ENCODE results near the gene NCBP1. TPM values are rescaled to one million over a fixed set of nuclear protein-coding genes. Genes with fewer than 3 reads are reported as not detected.

The NCBP1 gene
- total and polyA plus RNA-seq, 11 donors = 6.9 to 22.4 (median 19.6) TPM

DNA sequence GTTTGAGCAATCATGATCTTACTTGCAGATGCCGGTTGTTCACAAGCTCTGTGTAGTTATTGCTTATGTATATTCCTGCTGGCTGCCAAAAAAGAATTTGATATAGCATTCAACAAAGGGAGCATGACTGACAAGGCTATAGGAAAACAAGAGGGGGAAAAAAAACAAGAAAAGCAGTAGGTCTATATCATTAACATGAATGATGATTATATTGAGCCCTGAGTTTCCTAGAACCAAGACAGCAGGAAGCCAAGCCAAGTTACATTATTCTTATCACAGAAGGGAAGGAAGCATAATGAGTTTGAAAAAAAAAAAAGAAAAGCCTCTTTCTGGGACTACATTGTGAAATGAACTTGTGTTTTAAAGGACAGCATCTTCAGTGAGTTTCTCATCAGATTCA, 41.5 kb upstream of the NCBP1 start:
- no peaks in the 10 kb centered on the region for H3K27me3 ChIP-seq
- H3K27ac ChIP-seq = no peak overlapping the region
- H3K36me3 ChIP-seq = peaks cover 0 to 33% (median 10%) of the 10 kb centered on the region in 9 donors
- intact Hi-C loops (cut with DNase I) = loop anchor here in 4 of 10 donors (10.0 kb wide), 1 partner anchor 87 kb away; the partner anchor contains the start of gene TMOD1 (in 4 of the 4)
- no peak for DNase-seq
- TF ChIP-seq, protein P1, sequence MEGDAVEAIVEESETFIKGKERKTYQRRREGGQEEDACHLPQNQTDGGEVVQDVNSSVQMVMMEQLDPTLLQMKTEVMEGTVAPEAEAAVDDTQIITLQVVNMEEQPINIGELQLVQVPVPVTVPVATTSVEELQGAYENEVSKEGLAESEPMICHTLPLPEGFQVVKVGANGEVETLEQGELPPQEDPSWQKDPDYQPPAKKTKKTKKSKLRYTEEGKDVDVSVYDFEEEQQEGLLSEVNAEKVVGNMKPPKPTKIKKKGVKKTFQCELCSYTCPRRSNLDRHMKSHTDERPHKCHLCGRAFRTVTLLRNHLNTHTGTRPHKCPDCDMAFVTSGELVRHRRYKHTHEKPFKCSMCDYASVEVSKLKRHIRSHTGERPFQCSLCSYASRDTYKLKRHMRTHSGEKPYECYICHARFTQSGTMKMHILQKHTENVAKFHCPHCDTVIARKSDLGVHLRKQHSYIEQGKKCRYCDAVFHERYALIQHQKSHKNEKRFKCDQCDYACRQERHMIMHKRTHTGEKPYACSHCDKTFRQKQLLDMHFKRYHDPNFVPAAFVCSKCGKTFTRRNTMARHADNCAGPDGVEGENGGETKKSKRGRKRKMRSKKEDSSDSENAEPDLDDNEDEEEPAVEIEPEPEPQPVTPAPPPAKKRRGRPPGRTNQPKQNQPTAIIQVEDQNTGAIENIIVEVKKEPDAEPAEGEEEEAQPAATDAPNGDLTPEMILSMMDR (IDR thresholded peaks at IDR 0.05) = no peak
- TF ChIP-seq POLR2A (IDR thresholded peaks at IDR 0.05) = no peak
- no peak overlapping the region for H3K4me3 ChIP-seq
- 84 to 86% (median 84%) methylated on average over 1 of the region's 1 CpG for WGBS, 4 donors
- H3K4me1 ChIP-seq = peaks cover 0 to 42% (median 11%) of the 10 kb centered on the region in 12 donors
- no peaks in the 10 kb centered on the region for H3K9me3 ChIP-seq
- no peak for ATAC-seq

DNA sequence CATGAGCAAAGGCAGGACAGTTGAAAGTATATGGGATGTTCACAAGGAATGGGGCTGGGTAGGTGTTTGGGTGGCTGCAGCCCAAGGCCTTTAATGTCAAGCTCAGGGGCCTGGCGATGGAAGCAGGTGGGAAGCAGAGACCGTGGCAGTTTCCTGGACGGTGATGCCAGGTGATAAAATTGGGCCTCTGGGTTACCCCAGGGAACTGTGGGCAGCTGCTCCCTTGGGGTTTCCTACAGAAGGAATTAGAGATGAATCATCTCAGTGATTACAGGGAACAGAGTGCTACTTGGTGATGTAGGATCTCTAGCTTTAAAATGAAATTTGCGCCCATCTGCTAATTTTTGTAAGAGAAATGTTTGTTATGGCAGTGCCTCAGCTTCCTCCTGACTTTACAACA, 39.7 kb upstream of the NCBP1 start:
- Histone ChIP-seq H3K36me3 (peaks cover 0 to 29% (median 10%) of the 10 kb centered on the region in 9 donors), H3K4me1 (peaks cover 0 to 58% (median 21%) of the 10 kb centered on the region in 12 donors), H3K27me3 (no peaks in the 10 kb centered on the region), H3K27ac (peak overlapping the region; percentile 11 to 85 (median 68)), H3K9me3 (no peaks in the 10 kb centered on the region), H3K4me3 (no peak overlapping the region)
- TF ChIP-seq, protein P1 (IDR thresholded peaks at IDR 0.05) = no peak
- TF ChIP-seq POLR2A (IDR thresholded peaks at IDR 0.05) = no peak
- WGBS, 4 donors = 61 to 69% (median 65%) methylated on average over 4 of the region's 4 CpGs
- no peak for DNase-seq
- ATAC-seq = no peak
- intact Hi-C loops (cut with DNase I) = loop anchor here in 4 of 10 donors (10.0 kb wide), 1 partner anchor 89 kb away; the partner anchor contains the start of gene TMOD1 (in 4 of the 4)

DNA sequence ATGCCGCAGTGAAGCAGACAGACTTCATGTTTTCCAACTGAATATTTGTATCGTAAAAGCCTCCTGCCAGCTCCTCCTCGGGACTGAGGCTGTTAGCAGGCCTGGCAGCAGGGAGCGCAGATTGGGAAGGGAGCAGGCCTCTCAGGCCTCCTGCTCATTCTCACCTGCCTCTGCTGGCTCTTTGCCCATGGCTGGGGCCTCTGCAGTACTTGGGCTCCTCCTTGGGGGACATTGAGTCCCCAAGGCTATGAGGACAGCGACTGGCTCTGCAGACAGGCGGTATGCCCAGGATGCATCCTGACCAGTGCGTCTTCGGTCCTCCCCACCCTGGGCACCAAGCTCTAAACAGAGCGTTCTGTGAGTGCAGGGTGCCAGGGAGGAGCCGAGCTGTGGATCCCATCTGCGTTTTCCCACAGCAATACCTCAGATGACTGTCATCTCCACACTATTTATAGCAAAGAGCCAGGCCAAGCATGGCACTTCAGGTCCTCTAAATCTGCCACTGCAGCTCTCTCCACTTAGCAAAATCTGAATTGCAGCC, 39.2 kb upstream of the NCBP1 start:
- H3K9me3 ChIP-seq = no peaks in the 10 kb centered on the region

DNA sequence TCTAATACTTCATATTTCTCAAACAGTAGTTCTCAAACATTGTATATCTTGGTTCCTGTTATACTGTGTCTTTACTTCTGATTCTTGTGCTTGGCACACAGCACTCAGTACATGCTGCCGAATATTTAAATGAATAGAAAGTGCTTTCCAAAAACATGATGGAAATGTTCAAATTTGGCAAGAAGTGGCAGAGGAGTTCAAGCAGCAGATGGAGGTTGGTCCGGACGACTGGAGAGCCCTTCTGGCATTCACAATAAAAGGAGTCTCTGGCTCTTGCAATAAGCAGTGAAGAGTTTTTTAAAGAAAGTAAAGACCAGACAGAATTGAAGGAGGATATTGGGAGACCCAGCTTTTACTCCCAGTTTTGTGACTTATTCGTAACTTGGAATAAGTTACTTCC, 36.7 kb upstream of the NCBP1 start:
- WGBS, 4 donors = 57 to 65% (median 57%) methylated on average over 4 of the region's 4 CpGs
- H3K4me3 ChIP-seq = no peak overlapping the region
- H3K27ac ChIP-seq = peak overlapping the region in 7 of 12 donors; percentile 1 to 77 (median 24)
- peaks cover 0 to 80% (median 26%) of the 10 kb centered on the region in 12 donors for H3K4me1 ChIP-seq
- intact Hi-C loops (cut with DNase I) = loop anchor here in 8 of 10 donors (5.0 to 10.0 kb wide), 7 partner anchors 35 to 185 kb away; partner anchors contain the start of genes TMOD1 (in 5 of the 8) and TDRD7 (in 1 of the 8)
- TF ChIP-seq, protein P1 (IDR thresholded peaks at IDR 0.05) = no peak
- H3K36me3 ChIP-seq = peaks cover 0 to 45% (median 27%) of the 10 kb centered on the region in 9 donors
- DNase-seq = no peak
- H3K9me3 ChIP-seq = no peaks in the 10 kb centered on the region
- no peaks in the 10 kb centered on the region for H3K27me3 ChIP-seq
- ATAC-seq = no peak

More for the DNA sequence above, 39.2 kb upstream of the NCBP1 start:
- DNase-seq (peak; percentile 51 to 80 (median 69)), ATAC-seq (peak; percentile 64 to 86 (median 76))
- no peak for TF ChIP-seq POLR2A (IDR thresholded peaks at IDR 0.05)
- TF ChIP-seq, protein P1 (IDR thresholded peaks at IDR 0.05) = no peak
- intact Hi-C loops (cut with DNase I) = loop anchor here in 4 of 10 donors (10.0 kb wide), 1 partner anchor 90 kb away; the partner anchor contains the start of gene TMOD1 (in 4 of the 4)
- 45 to 61% (median 55%) methylated on average over 7 to 11 of the region's 11 CpGs for WGBS, 4 donors
- peaks cover 0 to 33% (median 10%) of the 10 kb centered on the region in 9 donors for H3K36me3 ChIP-seq
- H3K27me3 ChIP-seq = no peaks in the 10 kb centered on the region
- no peak overlapping the region for H3K4me3 ChIP-seq
- peaks cover 0 to 63% (median 21%) of the 10 kb centered on the region in 12 donors for H3K4me1 ChIP-seq
- peak overlapping the region; percentile 11 to 85 (median 68) for H3K27ac ChIP-seq
